ENCODE measurements around the gene DAP. TPM values are rescaled to one million over a fixed set of nuclear protein-coding genes. Genes with fewer than 3 reads are reported as not detected.

Gene DAP
- total and polyA plus RNA-seq, 7 experiments from 2014 or later: 31.9 to 91.6 (median 43.0) TPM

DNA sequence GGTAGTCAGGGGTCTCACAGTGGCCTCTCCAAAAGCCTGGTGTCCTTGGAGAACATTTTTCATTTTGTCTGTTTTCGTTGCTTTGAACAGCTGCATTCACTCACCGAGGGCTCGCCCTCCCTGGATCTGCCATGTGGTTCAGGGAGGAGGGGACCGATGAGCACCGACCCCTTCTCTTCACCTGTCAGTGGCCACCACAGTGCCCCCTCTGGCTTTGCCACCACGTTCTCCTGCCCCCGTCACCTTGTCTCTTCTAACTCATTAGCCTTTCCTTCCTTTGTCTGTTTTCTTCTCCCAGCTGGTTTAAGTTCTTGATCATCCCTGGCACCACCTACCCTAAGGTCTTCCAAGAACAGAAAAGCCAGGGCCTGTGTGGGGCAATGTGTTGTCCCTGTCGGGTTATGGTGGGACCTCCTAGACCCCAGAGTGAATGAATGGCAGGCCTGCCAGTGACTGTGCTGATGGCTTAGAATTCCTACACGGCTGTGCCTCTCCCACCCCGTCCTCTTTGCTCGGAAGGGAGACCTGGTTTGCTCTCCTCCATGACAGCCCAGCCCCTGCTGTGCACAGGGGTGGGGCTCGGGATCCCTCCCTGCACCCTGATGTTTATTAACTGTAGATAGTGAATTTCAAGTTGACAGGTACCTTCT is 107.2 kb downstream of the DAP start:
- no peaks in the 10 kb centered on the region for H3K36me3 ChIP-seq (ENCODE audit: control insufficient read depth in 2 of 3, insufficient read depth in 3 of 3, low read length in 3 of 3)
- DNase-seq: no peak
- POLR2A ChIA-PET: no interaction called here
- no peak overlapping the region for H3K27ac ChIP-seq (ENCODE audit: low read depth, low read length)
- Mint-ChIP-seq H3K4me1 (no peaks in the 10 kb centered on the region), H3K27me3 (no peaks in the 10 kb centered on the region), H3K27ac (no peak overlapping the region), H3K9me3 (peaks cover 0 to 3% (median 0%) of the 10 kb centered on the region in 11 donors), H3K36me3 (peaks cover 0 to 3% (median 0%) of the 10 kb centered on the region in 5 donors), H3K4me3 (no peak overlapping the region)
- no peaks in the 10 kb centered on the region for H3K9me3 ChIP-seq (ENCODE audit: control insufficient read depth in 2 of 3, low read length in 3 of 3)
- no peaks in the 10 kb centered on the region for H3K4me1 ChIP-seq (ENCODE audit: control insufficient read depth in 2 of 2, insufficient read depth in 2 of 2, low read length in 2 of 2)
- CTCF ChIA-PET: no interaction called here
- ATAC-seq: no peak
- no peak overlapping the region for H3K4me3 ChIP-seq (ENCODE audit: low read length)
- no peaks in the 10 kb centered on the region for H3K27me3 ChIP-seq (ENCODE audit: control insufficient read depth in 2 of 2, insufficient read depth in 2 of 2, low read length in 2 of 2)
- intact Hi-C loops (cut with micrococcal nuclease): no loop called here

DNA sequence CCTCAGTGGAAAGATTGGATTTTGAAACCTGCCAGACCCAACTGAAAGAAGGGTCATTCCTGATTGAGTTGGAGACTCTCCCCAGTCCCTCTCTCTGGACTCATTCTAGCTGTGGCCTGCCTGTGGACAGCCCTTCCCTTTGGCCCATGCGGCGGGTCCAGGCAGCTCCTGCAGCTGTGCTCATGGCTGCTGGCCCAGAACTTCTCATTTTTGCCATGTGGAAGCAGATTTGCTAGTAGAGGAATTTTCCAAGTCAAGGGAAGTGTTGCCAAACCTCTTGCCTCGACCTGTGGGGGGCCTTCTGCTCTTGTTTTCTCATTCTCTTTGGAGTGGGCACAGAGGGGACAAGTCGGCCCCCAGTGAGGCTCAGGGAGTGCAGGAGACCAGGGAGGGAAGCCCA is 108.0 kb downstream of the DAP start:
- POLR2A ChIA-PET: no interaction called here
- Mint-ChIP-seq H3K9me3 (no peaks in the 10 kb centered on the region), H3K4me1 (no peaks in the 10 kb centered on the region), H3K4me3 (no peak overlapping the region), H3K36me3 (peaks cover 0 to 3% (median 0%) of the 10 kb centered on the region in 5 donors), H3K27ac (no peak overlapping the region), H3K27me3 (no peaks in the 10 kb centered on the region)
- ATAC-seq (no peak), DNase-seq (no peak)
- intact Hi-C loops (cut with micrococcal nuclease): no loop called here
- Histone ChIP-seq H3K27ac (ENCODE audit: low read depth, low read length) (no peak overlapping the region), H3K4me3 (ENCODE audit: low read length) (no peak overlapping the region), H3K36me3 (ENCODE audit: control insufficient read depth in 2 of 3, insufficient read depth in 3 of 3, low read length in 3 of 3) (no peaks in the 10 kb centered on the region), H3K4me1 (ENCODE audit: control insufficient read depth in 2 of 2, insufficient read depth in 2 of 2, low read length in 2 of 2) (no peaks in the 10 kb centered on the region), H3K9me3 (ENCODE audit: control insufficient read depth in 2 of 3, low read length in 3 of 3) (no peaks in the 10 kb centered on the region), H3K27me3 (ENCODE audit: control insufficient read depth in 2 of 2, insufficient read depth in 2 of 2, low read length in 2 of 2) (no peaks in the 10 kb centered on the region)
- CTCF ChIA-PET: no interaction called here

DNA sequence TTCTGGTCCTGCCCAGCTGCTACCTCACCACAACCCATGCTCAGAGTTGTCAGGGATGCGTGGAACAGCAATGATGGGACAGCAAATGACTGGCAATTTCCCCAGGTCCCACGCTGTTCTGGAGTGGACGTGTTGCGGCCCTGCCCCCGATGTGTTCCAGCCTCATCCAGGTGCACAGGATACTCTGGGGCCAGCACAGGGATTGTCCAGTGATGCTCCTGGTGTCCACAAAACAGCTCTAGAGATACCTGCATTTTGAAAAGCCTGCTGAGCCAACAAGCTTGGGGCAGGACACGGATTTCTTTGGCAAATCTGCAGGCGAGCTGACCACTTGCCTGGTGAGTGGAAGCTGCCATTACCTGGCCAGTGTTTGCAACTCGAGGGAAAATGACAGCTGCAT is 108.4 kb downstream of the DAP start:
- no peaks in the 10 kb centered on the region for H3K9me3 ChIP-seq (ENCODE audit: control insufficient read depth in 2 of 3, low read length in 3 of 3)
- H3K36me3 ChIP-seq (ENCODE audit: control insufficient read depth in 2 of 3, insufficient read depth in 3 of 3, low read length in 3 of 3): no peaks in the 10 kb centered on the region
- no peak for ATAC-seq
- no peak overlapping the region for H3K4me3 Mint-ChIP-seq
- CTCF ChIA-PET: no interaction called here
- H3K27me3 ChIP-seq (ENCODE audit: control insufficient read depth in 2 of 2, insufficient read depth in 2 of 2, low read length in 2 of 2): no peaks in the 10 kb centered on the region
- H3K4me1 Mint-ChIP-seq: no peaks in the 10 kb centered on the region
- no peaks in the 10 kb centered on the region for H3K9me3 Mint-ChIP-seq
- no peak overlapping the region for H3K27ac Mint-ChIP-seq
- intact Hi-C loops (cut with micrococcal nuclease): no loop called here
- POLR2A ChIA-PET: no interaction called here
- no peaks in the 10 kb centered on the region for H3K27me3 Mint-ChIP-seq
- H3K4me1 ChIP-seq (ENCODE audit: control insufficient read depth in 2 of 2, insufficient read depth in 2 of 2, low read length in 2 of 2): no peaks in the 10 kb centered on the region
- no peak overlapping the region for H3K27ac ChIP-seq (ENCODE audit: low read depth, low read length)
- H3K4me3 ChIP-seq (ENCODE audit: low read length): no peak overlapping the region
- DNase-seq: no peak
- H3K36me3 Mint-ChIP-seq: peaks cover 0 to 3% (median 0%) of the 10 kb centered on the region in 5 donors

DNA sequence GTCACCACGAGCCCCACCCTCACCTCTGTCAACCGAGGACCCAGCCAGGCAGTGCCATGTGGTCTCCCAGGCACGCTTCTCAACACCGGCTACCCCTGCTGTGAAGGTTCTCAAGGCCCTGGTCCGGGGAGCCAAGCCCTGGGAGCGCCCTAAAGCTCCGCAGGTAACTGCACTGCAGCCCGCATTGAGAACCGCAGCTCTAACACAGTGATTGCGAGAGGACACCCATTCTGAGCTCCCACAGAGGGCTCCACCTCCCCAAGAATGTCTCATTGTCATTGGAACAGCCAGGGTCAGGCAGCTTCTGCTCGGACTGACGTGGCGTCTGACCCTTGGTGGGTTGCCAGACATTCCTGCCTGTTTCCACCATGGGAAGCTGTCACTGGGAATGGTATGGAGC is 108.9 kb downstream of the DAP start:
- H3K4me3 Mint-ChIP-seq: no peak overlapping the region
- H3K27ac Mint-ChIP-seq: no peak overlapping the region
- H3K27me3 Mint-ChIP-seq: no peaks in the 10 kb centered on the region
- Histone ChIP-seq H3K27me3 (ENCODE audit: control insufficient read depth in 2 of 2, insufficient read depth in 2 of 2, low read length in 2 of 2) (no peaks in the 10 kb centered on the region), H3K9me3 (ENCODE audit: control insufficient read depth in 2 of 3, low read length in 3 of 3) (no peaks in the 10 kb centered on the region), H3K27ac (ENCODE audit: low read depth, low read length) (no peak overlapping the region), H3K36me3 (ENCODE audit: control insufficient read depth in 2 of 3, insufficient read depth in 3 of 3, low read length in 3 of 3) (no peaks in the 10 kb centered on the region), H3K4me1 (ENCODE audit: control insufficient read depth in 2 of 2, insufficient read depth in 2 of 2, low read length in 2 of 2) (no peaks in the 10 kb centered on the region), H3K4me3 (ENCODE audit: low read length) (no peak overlapping the region)
- H3K9me3 Mint-ChIP-seq: no peaks in the 10 kb centered on the region
- DNase-seq: no peak
- ChIA-PET POLR2A (no interaction called here), CTCF (no interaction called here)
- intact Hi-C loops (cut with micrococcal nuclease): no loop called here
- no peaks in the 10 kb centered on the region for H3K4me1 Mint-ChIP-seq
- peaks cover 0 to 3% (median 0%) of the 10 kb centered on the region in 5 donors for H3K36me3 Mint-ChIP-seq
- ATAC-seq: no peak

DNA sequence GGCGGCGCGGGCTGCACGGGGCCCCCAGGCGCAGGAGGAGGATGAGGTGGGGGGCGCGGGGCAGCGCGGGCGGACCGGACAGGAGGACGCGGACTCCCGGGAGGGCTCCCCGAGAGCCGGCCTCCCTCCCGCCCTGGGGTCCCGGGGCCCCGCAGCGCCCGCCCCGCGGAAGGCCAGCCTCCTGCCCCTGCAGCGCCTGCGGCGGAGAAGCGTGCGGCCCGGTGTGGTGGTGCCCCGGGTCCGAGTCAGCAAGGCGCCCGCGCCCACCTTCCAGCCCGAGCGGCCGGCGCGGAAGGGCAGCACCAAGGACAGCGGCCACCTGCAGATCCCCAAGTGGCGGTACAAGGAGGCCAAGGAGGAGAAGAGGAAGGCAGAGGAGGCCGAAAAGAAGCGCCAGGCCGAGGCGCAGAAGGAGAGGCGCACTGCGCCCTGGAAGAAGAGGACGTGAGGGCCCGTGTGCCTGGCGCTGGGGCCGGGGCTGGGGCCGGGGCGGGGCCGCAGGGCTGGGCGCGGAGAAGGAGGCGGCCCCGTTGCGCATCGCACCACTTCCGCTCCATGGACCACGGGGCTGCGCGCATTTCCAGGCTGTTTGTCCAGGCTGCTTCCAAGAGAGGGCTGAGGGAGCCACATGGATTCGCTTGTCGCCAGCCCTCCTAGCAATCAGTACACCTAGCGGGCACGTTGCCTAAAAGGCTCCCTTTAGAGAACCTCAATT is 111.2 kb downstream of the DAP start:
- POLR2A ChIA-PET: no interaction called here
- Mint-ChIP-seq H3K4me3 (no peak overlapping the region), H3K4me1 (peaks cover 0 to 8% (median 0%) of the 10 kb centered on the region in 7 donors), H3K9me3 (no peaks in the 10 kb centered on the region), H3K27me3 (peaks cover 0 to 4% (median under 1%) of the 10 kb centered on the region in 5 donors), H3K36me3 (peaks cover 0 to 7% (median 0%) of the 10 kb centered on the region in 5 donors), H3K27ac (no peak overlapping the region)
- Histone ChIP-seq H3K36me3 (ENCODE audit: control insufficient read depth in 2 of 3, insufficient read depth in 3 of 3, low read length in 3 of 3) (no peaks in the 10 kb centered on the region), H3K9me3 (ENCODE audit: control insufficient read depth in 2 of 3, low read length in 3 of 3) (no peaks in the 10 kb centered on the region), H3K27me3 (ENCODE audit: control insufficient read depth in 2 of 2, insufficient read depth in 2 of 2, low read length in 2 of 2) (no peaks in the 10 kb centered on the region), H3K27ac (ENCODE audit: low read depth, low read length) (no peak overlapping the region), H3K4me3 (ENCODE audit: low read length) (no peak overlapping the region), H3K4me1 (ENCODE audit: control insufficient read depth in 2 of 2, insufficient read depth in 2 of 2, low read length in 2 of 2) (no peaks in the 10 kb centered on the region)
- ATAC-seq (no peak), DNase-seq (no peak)
- CTCF ChIA-PET: no interaction called here
- intact Hi-C loops (cut with micrococcal nuclease): no loop called here

DNA sequence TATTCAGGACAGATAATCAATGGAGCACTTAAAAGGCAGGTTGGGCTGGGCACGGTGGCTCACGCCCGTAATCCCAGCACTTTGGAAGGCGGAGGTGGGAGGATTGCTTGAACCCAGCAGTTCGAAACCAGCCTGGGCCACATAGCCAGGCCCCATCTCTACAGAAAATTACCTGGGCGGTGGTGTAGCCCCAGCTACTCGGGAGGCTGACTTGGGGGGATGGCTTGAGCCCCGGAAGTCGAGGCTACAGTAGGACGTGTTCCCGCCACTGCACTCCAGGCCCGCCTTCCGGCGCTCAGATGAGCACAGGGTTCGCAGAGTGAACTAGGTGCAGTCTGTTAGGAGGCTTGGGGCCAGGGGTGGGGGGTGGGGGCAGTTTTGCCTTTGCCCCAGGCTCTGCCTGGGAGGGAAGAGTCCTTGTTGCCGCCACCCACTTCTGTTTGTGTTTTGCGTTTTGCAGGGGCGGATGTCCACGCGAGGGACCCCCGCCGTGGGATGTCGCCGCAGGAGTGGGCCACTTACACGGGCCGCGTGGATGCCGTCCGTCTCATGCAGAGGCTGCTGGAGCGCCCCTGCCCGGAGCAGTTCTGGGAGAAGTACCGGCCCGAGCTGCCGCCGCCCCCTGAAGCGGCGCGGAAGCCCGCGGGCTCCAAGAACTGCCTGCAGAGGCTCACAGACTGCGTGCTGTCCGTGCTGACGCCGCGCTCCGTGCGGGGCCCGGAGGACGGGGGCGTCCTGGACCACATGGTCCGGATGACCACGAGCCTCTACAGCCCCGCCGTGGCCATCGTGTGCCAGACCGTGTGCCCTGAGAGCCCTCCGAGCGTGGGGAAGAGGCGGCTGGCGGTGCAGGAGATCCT is 112.0 kb downstream of the DAP start:
- Mint-ChIP-seq H3K4me3 (no peak overlapping the region), H3K27me3 (peaks cover 0 to 9% (median 4%) of the 10 kb centered on the region in 5 donors), H3K36me3 (peaks cover 0 to 7% (median 2%) of the 10 kb centered on the region in 5 donors), H3K9me3 (no peaks in the 10 kb centered on the region), H3K4me1 (peaks cover 0 to 15% (median 0%) of the 10 kb centered on the region in 7 donors), H3K27ac (no peak overlapping the region)
- Histone ChIP-seq H3K36me3 (ENCODE audit: control insufficient read depth in 2 of 3, insufficient read depth in 3 of 3, low read length in 3 of 3) (no peaks in the 10 kb centered on the region), H3K9me3 (ENCODE audit: control insufficient read depth in 2 of 3, low read length in 3 of 3) (no peaks in the 10 kb centered on the region), H3K27me3 (ENCODE audit: control insufficient read depth in 2 of 2, insufficient read depth in 2 of 2, low read length in 2 of 2) (no peaks in the 10 kb centered on the region), H3K4me1 (ENCODE audit: control insufficient read depth in 2 of 2, insufficient read depth in 2 of 2, low read length in 2 of 2) (no peaks in the 10 kb centered on the region), H3K4me3 (ENCODE audit: low read length) (no peak overlapping the region), H3K27ac (ENCODE audit: low read depth, low read length) (no peak overlapping the region)
- ChIA-PET POLR2A (no interaction called here), CTCF (no interaction called here)
- intact Hi-C loops (cut with micrococcal nuclease): no loop called here
- no peak for DNase-seq
- no peak for ATAC-seq

Measured in naive thymus-derived CD4-positive, alpha-beta T cell (primary cell).